GM18505 (cell line): ENCODE results near the gene CSMD2.

Source experiments
- ATAC-seq: cut with Tn5 transposase; IDR thresholded peaks from one replicate; pipeline ENCODE4 v1.9.1; 2021; ENCODE audit not compliant: unreplicated experiment
- POLR2A ChIP-seq: IDR thresholded peaks from 4 replicates; pipeline ENCODE4 v1.6.1; 2011; ENCODE audit warnings: borderline replicate concordance; ENCODE audit not compliant: insufficient read depth, insufficient read length; ENCODE audit errors: extremely low read depth

CSMD2 gene

DNA sequence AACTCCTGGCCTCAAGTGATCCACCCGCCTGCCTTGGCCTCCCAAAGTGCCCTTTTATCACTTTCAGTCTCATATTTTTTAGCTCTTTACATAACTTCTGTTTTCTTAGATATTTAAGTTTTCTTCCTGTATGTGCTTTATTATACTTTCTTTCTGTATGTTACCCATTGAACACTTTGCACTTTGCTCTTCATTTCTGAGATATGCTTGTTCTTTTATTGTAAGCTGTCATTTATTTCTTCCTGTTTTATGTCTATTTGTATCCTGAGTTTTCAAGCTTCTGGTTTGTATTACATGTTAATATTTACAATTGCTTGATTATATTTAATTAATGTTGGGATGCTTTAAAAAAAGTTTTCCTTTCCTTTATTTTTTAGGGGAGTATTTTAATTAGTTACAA lies 656.9 kb downstream of the CSMD2 start:
- ATAC-seq: no peak
- no peak for TF ChIP-seq POLR2A

DNA sequence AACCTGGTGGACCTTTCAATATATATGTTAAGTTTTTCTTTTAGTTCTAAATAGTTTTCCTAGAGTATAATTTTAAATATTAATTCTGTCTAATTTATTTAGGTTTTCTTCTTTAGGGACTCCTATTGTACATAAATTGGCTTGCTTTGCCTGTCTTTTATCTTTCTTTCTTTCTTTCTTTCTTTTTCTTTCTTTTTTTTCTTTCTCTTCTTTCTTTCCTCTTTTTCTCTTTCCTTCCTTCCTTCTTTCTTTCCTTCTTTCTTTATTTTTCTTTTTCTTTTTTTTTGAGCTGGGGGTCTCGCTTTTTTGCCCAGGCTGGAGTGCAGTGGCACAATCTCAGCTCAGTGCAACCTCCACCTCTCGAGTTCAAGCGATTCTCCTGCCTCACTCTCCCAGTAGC lies 657.4 kb downstream of the CSMD2 start:
- TF ChIP-seq POLR2A: no peak
- ATAC-seq: no peak

DNA sequence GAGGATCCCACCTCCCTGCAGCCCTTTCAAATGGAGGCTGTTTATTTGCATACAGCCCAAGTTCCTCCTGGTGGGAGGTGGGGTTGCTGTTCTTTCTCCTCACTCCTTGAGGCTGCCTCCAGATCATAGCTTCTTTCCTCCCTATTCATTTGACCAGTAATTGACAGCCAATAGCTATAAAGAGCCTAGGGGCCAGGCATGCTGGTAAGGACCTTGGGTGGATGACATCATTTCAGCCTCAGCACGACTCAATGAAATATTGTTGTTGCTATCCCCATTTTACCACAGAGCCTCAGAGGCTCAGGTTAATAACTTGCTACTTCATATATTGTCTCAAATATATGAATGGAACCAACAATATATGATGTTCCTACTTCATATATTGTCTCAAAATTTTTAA lies 661.5 kb downstream of the CSMD2 start:
- no peak for TF ChIP-seq POLR2A
- no peak for ATAC-seq

DNA sequence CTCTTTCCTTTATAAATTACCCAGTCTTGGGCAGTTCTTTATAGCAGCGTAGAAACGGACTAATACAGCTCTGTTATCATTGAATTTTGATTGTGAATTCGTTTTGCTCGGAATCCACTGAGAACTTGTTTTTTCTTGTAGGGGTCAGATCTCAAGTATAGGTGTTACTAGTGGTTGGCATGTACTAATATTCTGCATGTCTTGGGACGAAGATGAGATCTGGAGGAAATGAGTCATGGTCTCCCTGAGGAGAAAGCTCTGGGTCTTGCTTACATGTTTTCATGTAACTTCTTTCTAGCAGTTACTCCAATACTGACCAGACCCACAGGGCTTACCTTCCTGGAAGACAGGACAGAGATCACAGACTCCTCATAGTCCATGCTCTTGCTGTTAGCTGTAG lies 662.3 kb downstream of the CSMD2 start:
- ATAC-seq: no peak
- TF ChIP-seq POLR2A: no peak

DNA sequence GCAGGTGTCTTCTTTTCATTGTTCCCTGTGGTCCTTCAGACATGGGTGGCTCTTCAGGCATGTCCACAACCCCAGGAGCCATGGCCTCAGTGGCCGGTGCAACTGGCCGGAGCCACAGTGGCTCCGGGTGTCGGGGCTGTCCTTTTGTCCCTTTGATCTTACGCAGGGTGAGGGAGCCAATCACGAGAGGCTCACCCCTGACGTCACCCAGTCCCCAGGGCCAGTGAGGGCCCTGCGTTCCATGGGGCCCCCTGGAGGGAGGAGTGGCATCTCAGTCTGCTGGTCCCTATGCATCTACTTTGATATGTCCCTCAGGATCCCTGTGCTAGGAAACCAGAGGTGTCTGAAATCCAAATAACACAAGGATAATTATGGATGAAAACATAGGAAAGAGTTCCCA lies 663.3 kb downstream of the CSMD2 start:
- no peak for ATAC-seq
- no peak for TF ChIP-seq POLR2A

DNA sequence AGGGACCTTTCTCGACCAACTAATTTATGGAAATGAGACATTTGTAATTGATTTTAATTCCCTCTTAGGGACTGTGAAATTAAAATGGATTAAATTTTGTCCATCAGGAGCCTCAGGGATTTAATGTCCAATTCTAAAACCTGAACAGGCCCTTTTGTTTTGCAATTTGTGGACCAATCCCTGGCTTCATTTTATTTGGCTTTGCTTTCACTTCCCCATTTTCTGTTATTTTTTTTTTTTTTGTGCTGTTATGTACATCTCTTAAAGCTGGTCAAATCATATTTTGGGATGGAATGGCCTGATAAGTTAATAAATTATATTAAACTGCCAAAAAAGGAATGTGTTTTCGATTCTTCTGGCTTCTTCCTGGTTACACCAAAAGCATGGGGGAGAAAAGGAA lies 663.7 kb downstream of the CSMD2 start:
- ATAC-seq: no peak

DNA sequence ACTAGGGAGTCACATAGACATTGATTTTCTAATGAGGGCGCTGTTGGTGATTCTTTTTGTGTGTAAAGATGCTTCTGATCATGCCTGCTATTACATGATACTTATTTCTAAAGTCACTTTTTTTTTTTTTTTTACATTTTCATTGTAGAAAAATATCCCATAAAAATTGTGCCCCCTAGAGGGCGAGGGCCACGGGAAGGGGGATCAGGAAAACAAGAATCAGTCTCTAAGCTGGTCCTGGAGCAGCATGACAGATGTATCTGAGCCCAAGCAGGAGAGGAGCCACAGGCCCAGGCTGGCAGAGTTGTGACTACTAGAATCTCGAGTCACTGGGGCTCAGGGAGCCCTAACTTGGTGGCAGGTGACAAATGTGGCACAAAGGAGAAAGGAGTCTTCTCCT lies 664.5 kb downstream of the CSMD2 start:
- ATAC-seq: no peak
- TF ChIP-seq POLR2A: no peak

More for the DNA sequence above, 663.7 kb downstream of the CSMD2 start:
- no peak for TF ChIP-seq POLR2A

DNA sequence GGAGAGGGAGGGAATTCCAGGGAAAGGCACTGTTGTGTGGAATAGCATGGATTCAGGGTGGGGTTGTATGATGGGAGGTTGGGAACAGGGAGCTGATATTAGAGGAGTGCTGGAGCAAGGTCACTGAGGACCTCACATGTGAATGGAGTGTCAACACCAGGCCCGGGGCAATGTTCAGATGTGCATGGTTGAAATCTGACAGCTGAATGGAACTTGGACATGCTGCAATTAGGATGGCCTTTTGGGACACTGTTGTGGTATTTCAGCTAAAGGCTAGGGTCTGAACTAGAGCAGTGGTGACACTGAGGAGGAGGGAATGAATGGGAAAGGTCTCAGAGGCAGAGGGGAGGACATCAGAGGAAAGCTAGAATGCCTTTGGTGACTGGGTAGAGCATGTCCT lies 667.6 kb downstream of the CSMD2 start:
- TF ChIP-seq POLR2A: no peak
- ATAC-seq: no peak

DNA sequence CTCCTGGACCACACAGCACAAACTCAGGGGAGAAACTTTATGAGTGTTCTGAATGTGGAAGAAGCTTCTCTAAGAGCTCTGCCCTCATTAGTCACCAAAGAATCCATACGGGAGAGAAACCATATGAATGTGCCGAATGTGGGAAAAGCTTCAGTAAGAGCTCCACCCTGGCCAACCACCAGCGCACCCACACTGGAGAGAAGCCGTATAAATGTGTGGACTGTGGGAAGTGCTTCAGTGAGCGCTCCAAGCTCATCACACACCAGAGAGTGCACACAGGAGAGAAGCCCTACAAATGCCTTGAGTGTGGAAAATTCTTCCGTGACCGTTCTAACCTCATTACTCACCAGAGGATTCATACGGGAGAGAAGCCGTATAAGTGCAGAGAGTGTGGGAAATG lies 670.1 kb downstream of the CSMD2 start:
- no peak for ATAC-seq
- no peak for TF ChIP-seq POLR2A

DNA sequence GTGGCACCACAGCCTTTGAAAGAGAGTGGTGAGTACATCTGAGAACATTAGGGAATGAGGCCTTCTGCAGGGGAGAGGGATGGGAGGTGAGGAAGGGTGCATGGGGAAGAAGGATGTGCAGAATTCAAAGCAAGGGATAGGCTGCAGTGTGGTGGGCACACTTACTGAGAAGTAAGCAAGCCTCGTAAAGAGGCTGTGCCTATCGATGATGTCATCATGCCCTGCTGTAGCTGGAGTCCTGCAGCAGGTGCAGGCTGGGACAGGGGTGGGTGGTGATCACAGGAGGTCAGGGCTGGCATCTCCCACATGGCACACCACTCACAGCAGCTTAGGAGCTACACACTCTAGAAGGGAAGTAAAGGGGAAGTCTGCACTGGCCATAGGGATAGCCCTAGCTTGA lies 676.4 kb downstream of the CSMD2 start:
- no peak for TF ChIP-seq POLR2A
- ATAC-seq: no peak

DNA sequence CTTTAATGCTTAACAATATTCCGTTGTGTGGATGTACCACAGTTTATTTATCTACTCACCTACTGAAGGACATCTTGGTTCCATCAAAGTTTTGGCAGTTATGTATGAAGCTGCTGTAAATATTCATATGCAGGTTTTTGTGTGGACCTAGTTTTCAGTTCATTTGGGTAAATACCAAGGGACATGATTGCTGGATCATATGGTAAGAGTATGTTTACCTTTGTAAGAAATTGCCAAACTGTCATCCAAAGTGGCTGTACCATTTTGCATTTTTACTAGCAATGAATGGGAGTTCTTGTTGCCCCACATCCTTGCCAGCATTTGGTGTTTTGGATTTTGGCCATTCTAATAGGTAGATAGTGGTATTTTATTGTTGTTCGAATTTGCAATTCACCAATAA lies 682.6 kb downstream of the CSMD2 start:
- no peak for ATAC-seq
- no peak for TF ChIP-seq POLR2A

DNA sequence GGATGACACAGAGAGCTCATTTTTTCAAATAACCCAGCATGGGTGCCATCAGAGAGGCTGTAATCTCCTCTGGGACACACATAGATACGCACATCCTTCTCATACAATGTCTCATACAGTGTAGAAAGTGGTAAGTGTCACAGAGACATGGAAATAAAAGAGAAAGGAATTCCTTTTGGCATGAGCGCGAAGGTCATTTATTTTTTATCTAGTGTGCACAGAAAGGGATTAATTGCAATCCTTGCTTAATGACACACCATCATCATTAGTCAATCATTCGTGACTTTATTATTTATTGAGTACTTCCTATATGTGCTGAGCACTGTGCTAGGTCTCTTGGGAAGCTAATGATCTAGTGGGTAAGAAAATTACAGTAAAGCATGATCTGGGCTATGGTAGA lies 687.6 kb downstream of the CSMD2 start:
- TF ChIP-seq POLR2A: no peak
- ATAC-seq: no peak

DNA sequence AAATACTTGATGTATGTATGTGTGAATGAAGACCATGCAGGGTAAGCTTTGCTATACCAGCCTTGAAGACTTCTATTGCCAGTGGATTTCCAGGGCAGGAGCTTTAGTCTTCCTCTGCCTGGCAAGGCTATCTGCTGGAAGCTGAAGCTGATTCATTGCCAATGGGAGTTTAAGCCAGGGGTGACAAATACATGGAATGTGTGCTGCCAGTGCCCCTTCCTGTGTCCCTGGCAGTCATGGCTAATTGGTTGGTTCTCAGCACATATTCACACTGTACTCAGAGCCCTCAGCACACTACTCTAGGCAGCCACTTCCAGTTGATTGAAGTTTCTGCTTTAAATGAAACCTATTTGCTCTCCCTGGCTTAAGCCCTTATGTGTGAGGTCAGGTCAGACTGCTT lies 691.1 kb downstream of the CSMD2 start:
- ATAC-seq: no peak

DNA sequence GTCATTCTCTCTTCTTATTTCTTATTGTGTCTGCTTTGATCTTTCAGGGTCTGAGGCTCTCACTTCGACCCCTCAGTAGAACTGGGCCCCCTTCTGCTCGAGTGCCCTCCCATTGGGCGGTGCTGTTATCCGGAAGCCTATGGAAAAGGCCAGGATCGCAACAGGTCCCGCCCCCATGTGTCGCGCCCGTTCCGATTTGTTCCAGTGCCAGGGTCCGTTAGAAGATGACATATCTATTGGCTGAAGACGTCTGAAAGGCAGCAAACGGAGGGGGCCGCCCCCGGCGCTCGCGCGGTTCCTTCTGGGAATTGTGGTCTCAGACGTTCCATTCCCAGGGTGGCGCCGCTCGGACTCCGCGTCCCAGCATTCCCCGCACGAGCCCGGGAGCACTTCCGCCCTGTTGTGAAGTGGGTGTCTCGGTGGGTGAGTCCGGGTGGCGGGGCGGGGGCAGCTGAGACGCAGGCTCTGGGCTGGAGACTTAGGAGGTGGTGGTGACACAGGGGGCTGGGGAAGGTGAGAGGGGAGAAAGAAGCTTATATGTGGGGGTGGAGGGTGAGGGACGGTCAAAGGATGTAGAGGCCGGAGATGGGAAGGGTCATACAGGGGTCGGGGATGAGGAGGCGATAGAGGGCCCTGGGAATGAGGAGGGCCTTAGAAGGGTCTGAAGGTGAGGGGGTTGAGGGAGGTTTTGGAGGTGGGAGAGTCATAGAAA lies 692.6 kb downstream of the CSMD2 start, which contains the start of gene ZSCAN20:
TSS of gene ZSCAN20 (plus strand) at position 377 of the 712 bp plus-strand sequence. CDS start 6,644 bp downstream, outside the sequence.
- peak; percentile 69 for TF ChIP-seq POLR2A
- ATAC-seq: peak; percentile 85

More for the DNA sequence above, 691.1 kb downstream of the CSMD2 start:
- TF ChIP-seq POLR2A: no peak

DNA sequence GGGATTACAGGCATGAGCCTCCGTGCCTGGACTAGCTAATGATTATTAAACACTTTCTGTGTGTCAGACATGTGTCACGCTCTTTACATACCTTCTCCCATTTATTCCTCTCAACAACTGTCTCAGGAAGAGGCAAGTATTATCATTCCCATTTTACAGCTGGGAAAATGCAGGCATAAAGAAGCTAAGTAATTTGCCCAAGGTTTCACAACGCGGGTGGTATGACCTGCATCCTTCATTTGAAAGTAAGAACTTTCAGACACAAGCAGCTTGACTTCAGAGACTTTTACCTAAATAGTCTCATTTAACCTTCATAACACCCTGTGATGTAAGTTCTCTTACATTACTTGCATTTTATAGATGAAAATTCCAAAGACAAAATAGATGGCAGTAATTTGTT lies 693.6 kb downstream of the CSMD2 start:
- no peak for ATAC-seq

DNA sequence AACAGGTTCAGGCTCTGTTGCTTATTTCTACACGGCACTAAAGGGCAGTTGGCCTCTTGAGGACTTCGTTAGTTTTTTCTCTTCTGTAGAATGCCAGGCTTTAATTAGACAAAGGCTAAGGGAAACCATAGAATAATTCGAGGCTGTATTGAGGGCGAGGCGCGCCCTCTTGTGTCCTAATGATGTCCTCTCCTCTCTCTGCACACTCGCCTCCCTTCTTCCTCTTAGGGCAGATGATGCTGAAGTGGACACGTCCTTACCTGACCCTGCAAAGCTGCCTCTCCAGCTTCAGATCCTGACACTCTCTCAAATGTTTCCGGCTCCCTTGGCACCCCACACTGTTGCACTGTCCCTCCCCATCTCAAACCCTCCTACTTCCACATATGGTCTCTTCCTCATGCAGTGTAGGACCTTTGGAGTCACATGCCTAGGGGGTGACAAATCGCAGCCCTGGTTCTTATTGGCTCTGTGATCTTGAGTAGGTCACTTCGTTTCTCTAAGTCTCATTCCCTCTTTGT lies 694.5 kb downstream of the CSMD2 start:
- ATAC-seq: no peak
- TF ChIP-seq POLR2A: no peak

More for the DNA sequence above, 693.6 kb downstream of the CSMD2 start:
- TF ChIP-seq POLR2A: no peak

DNA sequence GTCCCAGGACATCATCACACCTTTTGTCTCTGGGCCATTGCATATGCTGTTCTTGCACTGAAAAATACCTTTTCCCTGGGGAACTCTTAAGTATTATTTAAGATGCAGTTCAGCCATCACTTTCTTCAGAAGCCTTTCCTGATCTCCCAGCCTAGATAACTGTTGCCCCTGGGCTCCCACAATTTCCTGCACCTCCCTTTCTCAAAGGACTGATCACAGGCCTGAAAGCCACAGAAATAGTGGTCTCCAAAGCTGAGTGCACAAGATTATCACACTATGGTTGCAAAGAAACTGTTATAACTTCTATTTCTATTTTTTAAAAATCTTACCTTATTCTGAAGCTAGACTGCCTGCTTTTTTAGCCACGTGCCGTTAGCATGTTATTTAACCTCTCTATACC lies 695.3 kb downstream of the CSMD2 start:
- TF ChIP-seq POLR2A: no peak
- ATAC-seq: no peak
